PFSK-1 (cell line): ENCODE data around the gene RPL31.

Experiments
- FOXP2 ChIP-seq: optimal IDR thresholded peaks from 2 replicates; pipeline ENCODE3; 2011; ENCODE audit warnings: borderline replicate concordance, control low read depth, inconsistent platforms; ENCODE audit not compliant: insufficient read depth; ENCODE audit errors: extremely low read length, extremely low read depth
- POLR2AphosphoS5 ChIP-seq: IDR thresholded peaks from 2 replicates; pipeline ENCODE4 v1.6.1; 2012; ENCODE audit warnings: low read depth, mild to moderate bottlenecking, control low read depth, low read length, moderate library complexity
- REST ChIP-seq, 2 experiments: IDR thresholded peaks; 2 replicates each; pipeline versions ENCODE4 v1.6.1 to v1.8.0; 2011 to 2012; ENCODE audit warnings: low read depth in 2 of 2, low read length in 2 of 2, control low read depth in 1 of 2, inconsistent platforms in 1 of 2, mild to moderate bottlenecking in 1 of 2, moderate library complexity in 1 of 2; ENCODE audit not compliant: insufficient read depth in 1 of 2
- SIN3A ChIP-seq: IDR thresholded peaks from 2 replicates; pipeline ENCODE4 v1.6.1; 2012; ENCODE audit warnings: mild to moderate bottlenecking, low read length, moderate library complexity, borderline replicate concordance; ENCODE audit not compliant: insufficient read depth
- TAF1 ChIP-seq: IDR thresholded peaks from 2 replicates; pipeline ENCODE4 v1.6.1; 2012; ENCODE audit warnings: low read length, control low read depth, borderline replicate concordance; ENCODE audit not compliant: insufficient read depth

- TF ChIP-seq POLR2AphosphoS5 (no peak), REST (IDR thresholded peaks at IDR 0.05; ENCODE audit: insufficient read depth in 1 of 2, low read depth in 2 of 2, low read length in 2 of 2) (no peak), SIN3A (no peak), FOXP2 (no peak), TAF1 (no peak)
Observed at GRCh38 chr2:100964222-100964621, 37.9 kb upstream of the RPL31 start.
